Ovary (tissue), 3 donors: Measurements from ENCODE around the gene SNX25.

ENCODE experiments used
- POLR2A ChIP-seq: fragments of 450-650 bp; IDR thresholded peaks from one replicate; pipeline ENCODE4 v1.6.1; 2017; ENCODE audit warnings: antibody characterized with exemption, mild to moderate bottlenecking, moderate library complexity
- TF ChIP-seq, protein P1 (sequence below), 3 donors: fragments of 450-650 bp in 2 of 3; fragments of 200-600 bp in 1 of 3; IDR thresholded peaks; one replicate each; pipeline versions ENCODE4 v1.5.1 to v1.8.0; 2016 to 2022; ENCODE audit warnings: antibody characterized with exemption in 3 of 3, mild to moderate bottlenecking in 1 of 3
- donor health status: DM: no; HTN: no; CAD: no.

GRCh38 chr4:185287031-185287430 is 77.6 kb downstream of the SNX25 start:
- TF ChIP-seq, protein P1, sequence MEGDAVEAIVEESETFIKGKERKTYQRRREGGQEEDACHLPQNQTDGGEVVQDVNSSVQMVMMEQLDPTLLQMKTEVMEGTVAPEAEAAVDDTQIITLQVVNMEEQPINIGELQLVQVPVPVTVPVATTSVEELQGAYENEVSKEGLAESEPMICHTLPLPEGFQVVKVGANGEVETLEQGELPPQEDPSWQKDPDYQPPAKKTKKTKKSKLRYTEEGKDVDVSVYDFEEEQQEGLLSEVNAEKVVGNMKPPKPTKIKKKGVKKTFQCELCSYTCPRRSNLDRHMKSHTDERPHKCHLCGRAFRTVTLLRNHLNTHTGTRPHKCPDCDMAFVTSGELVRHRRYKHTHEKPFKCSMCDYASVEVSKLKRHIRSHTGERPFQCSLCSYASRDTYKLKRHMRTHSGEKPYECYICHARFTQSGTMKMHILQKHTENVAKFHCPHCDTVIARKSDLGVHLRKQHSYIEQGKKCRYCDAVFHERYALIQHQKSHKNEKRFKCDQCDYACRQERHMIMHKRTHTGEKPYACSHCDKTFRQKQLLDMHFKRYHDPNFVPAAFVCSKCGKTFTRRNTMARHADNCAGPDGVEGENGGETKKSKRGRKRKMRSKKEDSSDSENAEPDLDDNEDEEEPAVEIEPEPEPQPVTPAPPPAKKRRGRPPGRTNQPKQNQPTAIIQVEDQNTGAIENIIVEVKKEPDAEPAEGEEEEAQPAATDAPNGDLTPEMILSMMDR (IDR thresholded peaks at IDR 0.05), result no peak
- no peak for TF ChIP-seq POLR2A
